HepG2 (cell line): ENCODE data around the gene CHI3L1. TPM values are rescaled to one million over a fixed set of nuclear protein-coding genes. Genes with fewer than 3 reads are reported as not detected.

Experiments used
- ATAC-seq: fragments of 200-7000 bp; cut with Tn5 transposase; 3 replicates; pipeline ENCODE4 v1.9.1; 2020; ENCODE audit warnings: mild to moderate bottlenecking, moderate library complexity
- BruUV-seq: library from RNA; stranded (reverse); fragments of 400-500 nt; replicated peaks from 2 replicates; lab custom pipeline; 2021; lab: Mats Ljungman, UMichigan
- CTCF ChIA-PET: fragments of 300-600 bp; formaldehyde crosslinking; extraction: SDS; loops from one replicate; lab custom pipeline; 2021; ENCODE audit warnings: low total read pairs, inconsistent platforms, low intra/inter-chr PET ratio; lab: Yijun Ruan, JAX
- POLR2A ChIA-PET: fragments of 350-600 bp; sonication (Branson Sonifier 250); formaldehyde crosslinking; loops from one replicate; lab custom pipeline; 2020; ENCODE audit warnings: antibody characterized with exemption, inconsistent platforms; lab: Yijun Ruan, JAX
- DNase-seq: peaks from one replicate; pipeline ENCODE4 v3.0.0-alpha.2; 2015; ENCODE audit warnings: low spot score
- FAIRE-seq: peaks from 3 replicates; lab custom pipeline; 2011; peaks lifted over from hg19 to GRCh38; lab: Jason Lieb, UNC
- H2AFZ ChIP-seq: one replicate; pipeline ENCODE4 v1.6.1; 2011; ENCODE audit warnings: low read length, inconsistent platforms
- H3K27ac ChIP-seq: fragments of 300-600 bp; 3 replicates; pipeline ENCODE4 v1.8.0; 2011; ENCODE audit warnings: mixed run types, mild to moderate bottlenecking, mixed read lengths, low read length, inconsistent platforms; ENCODE audit not compliant: insufficient read depth; ENCODE audit errors: extremely low read length
- H3K27me3 ChIP-seq, 2 experiments: fragments of 200-600 bp in 1 of 2; 2 replicates in 1 of 2; 3 replicates in 1 of 2; pipeline versions ENCODE4 v1.6.0 to v1.8.0; 2011; ENCODE audit warnings: low read length in 2 of 2, mild to moderate bottlenecking in 2 of 2, moderate library complexity in 2 of 2, inconsistent platforms in 1 of 2; ENCODE audit not compliant: insufficient read depth in 2 of 2, control insufficient read depth in 1 of 2
- H3K36me3 ChIP-seq, 2 experiments: fragments of 200-600 bp in 1 of 2; replicated peaks in 1 of 2; 2 replicates in 1 of 2; 3 replicates in 1 of 2; pipeline versions ENCODE4 v1.5.1 to v1.8.0; 2011; ENCODE audit warnings: low read length in 2 of 2, inconsistent platforms in 1 of 2; ENCODE audit not compliant: insufficient read depth in 2 of 2, control insufficient read depth in 1 of 2
- H3K4me1 ChIP-seq: 2 replicates; pipeline ENCODE4 v1.5.1; 2012; ENCODE audit warnings: low read length, inconsistent platforms; ENCODE audit not compliant: insufficient read depth
- H3K4me2 ChIP-seq: 2 replicates; pipeline ENCODE4 v1.6.0; 2011; ENCODE audit warnings: low read depth, low read length, inconsistent platforms
- H3K4me3 ChIP-seq, 3 experiments: fragments of 200-600 bp in 1 of 3; sonication (generic), shearing (Covaris generic) in 1 of 3; replicated peaks in 1 of 3; 2 replicates each; pipeline ENCODE4 v1.5.1; 2011 to 2016; ENCODE audit warnings: low read length in 3 of 3, inconsistent platforms in 2 of 3, low read depth in 2 of 3, mild to moderate bottlenecking in 2 of 3, control low read depth in 1 of 3, mixed read lengths in 1 of 3; ENCODE audit not compliant: insufficient read depth in 1 of 3
- H3K79me2 ChIP-seq: one replicate; pipeline ENCODE4 v1.6.1; 2011; ENCODE audit warnings: low read length, inconsistent platforms; ENCODE audit not compliant: insufficient read depth
- H3K9ac ChIP-seq: 2 replicates; pipeline ENCODE4 v1.6.0; 2011; ENCODE audit warnings: mild to moderate bottlenecking, low read depth, low read length, inconsistent platforms; ENCODE audit not compliant: insufficient read depth
- H3K9me3 ChIP-seq: 2 replicates; pipeline ENCODE4 v1.5.1; 2012; ENCODE audit warnings: mild to moderate bottlenecking, low read length
- H4K20me1 ChIP-seq: 2 replicates; pipeline ENCODE4 v1.6.0; 2011; ENCODE audit warnings: inconsistent platforms, mild to moderate bottlenecking, low read length, moderate library complexity; ENCODE audit not compliant: insufficient read depth
- AGO1 ChIP-seq: fragments of 200-400 bp; formaldehyde crosslinking; IDR thresholded peaks from 2 replicates; pipeline ENCODE4 v1.6.1; 2017; ENCODE audit warnings: mild to moderate bottlenecking, low read depth, low read length, moderate library complexity; ENCODE audit not compliant: poor library complexity, severe bottlenecking
- ATAD3A ChIP-seq: sonication (generic); formaldehyde crosslinking; IDR thresholded peaks from 2 replicates; pipeline ENCODE4 v1.4.0; 2020; ENCODE audit warnings: missing genetic modification reagents
- CENPT ChIP-seq: sonication (generic); formaldehyde crosslinking; IDR thresholded peaks from 2 replicates; pipeline ENCODE4 v1.8.0; 2022; ENCODE audit warnings: low read depth, mild to moderate bottlenecking, moderate library complexity, missing genetic modification reagents
- KDM2A ChIP-seq: sonication (generic); formaldehyde crosslinking; IDR thresholded peaks from 2 replicates; pipeline ENCODE4 v1.4.0; 2020; ENCODE audit warnings: low read depth, missing genetic modification reagents, borderline replicate concordance
- KLF16 ChIP-seq, 2 experiments: sonication (generic) in 1 of 2; formaldehyde crosslinking in 1 of 2; IDR thresholded peaks; 2 replicates each; pipeline versions ENCODE4 v1.6.1 to v1.8.0; 2016 to 2023; ENCODE audit warnings: missing genetic modification reagents in 2 of 2, missing compliant biosample characterization in 1 of 2
- SNAPC5 ChIP-seq: sonication (generic); formaldehyde crosslinking; IDR thresholded peaks from 2 replicates; pipeline ENCODE4 v1.8.1; 2023; ENCODE audit warnings: mild to moderate bottlenecking, missing genetic modification reagents, borderline replicate concordance
- THAP7 ChIP-seq: sonication (generic); formaldehyde crosslinking; IDR thresholded peaks from 2 replicates; pipeline ENCODE4 v1.8.1; 2023; ENCODE audit warnings: mild to moderate bottlenecking, missing genetic modification reagents
- ZBTB49 ChIP-seq: sonication (generic); formaldehyde crosslinking; IDR thresholded peaks from 2 replicates; pipeline ENCODE4 v1.4.0; 2020; ENCODE audit warnings: missing genetic modification reagents, borderline replicate concordance
- ZNF354B ChIP-seq: sonication (generic); formaldehyde crosslinking; IDR thresholded peaks from 2 replicates; pipeline ENCODE4 v1.8.0; 2022; ENCODE audit warnings: mild to moderate bottlenecking, missing genetic modification reagents
- ZNF558 ChIP-seq: sonication (generic); formaldehyde crosslinking; IDR thresholded peaks from 2 replicates; pipeline ENCODE4 v1.9.0; 2022; ENCODE audit warnings: mild to moderate bottlenecking, missing genetic modification reagents, borderline replicate concordance
- ZNF577 ChIP-seq: sonication (generic); formaldehyde crosslinking; IDR thresholded peaks from 2 replicates; pipeline ENCODE4 v1.4.0; 2020; ENCODE audit warnings: mild to moderate bottlenecking, low read depth, missing genetic modification reagents, borderline replicate concordance
- ZNF629 ChIP-seq: sonication (generic); formaldehyde crosslinking; conservative IDR thresholded peaks from 2 replicates; pipeline ENCODE4 v1.5.0; 2020; ENCODE audit warnings: missing genetic modification reagents
- WGBS: methylation state at CpG from one replicate; pipeline ENCODE4 v1.1.6; 2017; ENCODE audit warnings: low lambda C conversion rate; 5-methylcytosine and 5-hydroxymethylcytosine counted together
- in situ Hi-C: cut with HindIII; loops from 2 replicates; pipeline ENCODE4 v1.10.0; 2017; ENCODE audit warnings: low pct_unique_long_range_greater_than_20kb; ENCODE audit not compliant: extremely low pct_ligation_motif_present
- intact Hi-C: fragments of 100-400 bp; cut with micrococcal nuclease; formaldehyde crosslinking; loops from one replicate; pipeline ENCODE4 v1.10.0; 2022; ENCODE audit not compliant: unreplicated experiment
- polyA plus RNA-seq, 8 experiments: library from polyadenylated mRNA; depleted of rRNA in 3 of 8; stranded (reverse) in 7 of 8; unstranded in 1 of 8; fragments of >200 nt; fragmentation: Illumina TruSeq in 4 of 8; extraction: Trizol in 4 of 8; gene quantifications; 2 replicates each; pipeline versions ENCODE4 v1.2.1 to v1.2.3, GENCODE V29; 2011 to 2016; ENCODE audit warnings: low read depth in 4 of 8, missing spikeins in 1 of 8, mixed read lengths in 1 of 8; ENCODE audit not compliant: insufficient read depth in 1 of 8
- total RNA-seq, 5 experiments: library from RNA; depleted of rRNA; stranded (reverse); fragments of >200 nt; fragmentation: Illumina TruSeq; extraction: Trizol; gene quantifications; 2 replicates each; pipeline ENCODE4 v1.2.3, GENCODE V29; 2016; ENCODE audit warnings: low read depth in 1 of 5
- TF ChIP-seq, protein P1 (sequence below): IDR thresholded peaks from 2 replicates; pipeline ENCODE4 v1.6.1; 2016; ENCODE audit warnings: low read depth, control low read depth
- TF ChIP-seq, protein P2 (sequence below): sonication (generic); formaldehyde crosslinking; IDR thresholded peaks from 2 replicates; pipeline ENCODE4 v1.4.0; 2020; ENCODE audit warnings: missing genetic modification reagents

Gene CHI3L1
- total and polyA plus RNA-seq, 2 of the 13 experiments (the other 11 are each of a cell fraction or from before 2014, with no cell fraction given), result 0.09 to 0.13 TPM

DNA sequence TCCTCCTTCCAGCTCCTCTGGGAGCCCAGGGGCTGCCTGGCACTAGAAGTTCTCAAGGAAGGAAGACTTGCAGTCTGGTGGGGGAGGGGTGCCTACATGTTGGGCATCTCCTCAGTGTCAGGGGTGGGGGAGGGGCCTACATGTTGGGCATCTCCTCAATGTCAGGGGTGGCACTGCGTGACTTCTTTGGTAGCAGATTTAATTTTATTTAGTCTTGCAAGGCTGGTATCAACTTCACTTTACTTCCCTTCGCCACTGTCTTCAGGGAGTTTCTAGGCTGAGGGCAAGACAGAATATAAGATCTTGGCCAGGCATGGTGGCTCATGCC is 40.5 kb downstream of the CHI3L1 start (continued):
- TF ChIP-seq THAP7 (CRISPR knock-in tag), result no peak
- no peak for TF ChIP-seq CENPT
- TF ChIP-seq, protein P1, sequence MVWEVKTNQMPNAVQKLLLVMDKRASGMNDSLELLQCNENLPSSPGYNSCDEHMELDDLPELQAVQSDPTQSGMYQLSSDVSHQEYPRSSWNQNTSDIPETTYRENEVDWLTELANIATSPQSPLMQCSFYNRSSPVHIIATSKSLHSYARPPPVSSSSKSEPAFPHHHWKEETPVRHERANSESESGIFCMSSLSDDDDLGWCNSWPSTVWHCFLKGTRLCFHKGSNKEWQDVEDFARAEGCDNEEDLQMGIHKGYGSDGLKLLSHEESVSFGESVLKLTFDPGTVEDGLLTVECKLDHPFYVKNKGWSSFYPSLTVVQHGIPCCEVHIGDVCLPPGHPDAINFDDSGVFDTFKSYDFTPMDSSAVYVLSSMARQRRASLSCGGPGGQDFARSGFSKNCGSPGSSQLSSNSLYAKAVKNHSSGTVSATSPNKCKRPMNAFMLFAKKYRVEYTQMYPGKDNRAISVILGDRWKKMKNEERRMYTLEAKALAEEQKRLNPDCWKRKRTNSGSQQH (CRISPR knock-in tag), result no peak
- no peak for TF ChIP-seq AGO1
- TF ChIP-seq ATAD3A (CRISPR knock-in tag), result no peak

- Histone ChIP-seq H3K27ac (no peak overlapping the region), H4K20me1 (no peaks in the 10 kb centered on the region), H3K4me1 (0 out of 2 replicates have a peak, but pooled peaks cover 6% of the 10 kb centered on the region), H3K36me3 (no peaks in the 10 kb centered on the region), H3K4me2 (no peak overlapping the region), H2AFZ (no peak overlapping the region), H3K4me3 (no peak overlapping the region), H3K79me2 (no peaks in the 10 kb centered on the region), H3K9me3 (no peaks in the 10 kb centered on the region), H3K27me3 (peaks cover 2 to 12% of the 10 kb centered on the region in 2 experiments; a peak in 4 of 5 replicates), H3K9ac (no peak overlapping the region)
- ChIA-PET POLR2A (no interaction called here), CTCF (no interaction called here)
- no peak for ATAC-seq
- in situ Hi-C loops (no loop called here), intact Hi-C loops (no loop called here)
- no peak for FAIRE-seq
- no peak for DNase-seq
- WGBS, result 39% methylated on average over 8 of the region's 13 CpGs
- BruUV-seq, result no TSS peak
- TF ChIP-seq SNAPC5, result no peak
- TF ChIP-seq KDM2A, result no peak
- TF ChIP-seq ZBTB49 (CRISPR knock-in tag), result no peak
- TF ChIP-seq, protein P2, sequence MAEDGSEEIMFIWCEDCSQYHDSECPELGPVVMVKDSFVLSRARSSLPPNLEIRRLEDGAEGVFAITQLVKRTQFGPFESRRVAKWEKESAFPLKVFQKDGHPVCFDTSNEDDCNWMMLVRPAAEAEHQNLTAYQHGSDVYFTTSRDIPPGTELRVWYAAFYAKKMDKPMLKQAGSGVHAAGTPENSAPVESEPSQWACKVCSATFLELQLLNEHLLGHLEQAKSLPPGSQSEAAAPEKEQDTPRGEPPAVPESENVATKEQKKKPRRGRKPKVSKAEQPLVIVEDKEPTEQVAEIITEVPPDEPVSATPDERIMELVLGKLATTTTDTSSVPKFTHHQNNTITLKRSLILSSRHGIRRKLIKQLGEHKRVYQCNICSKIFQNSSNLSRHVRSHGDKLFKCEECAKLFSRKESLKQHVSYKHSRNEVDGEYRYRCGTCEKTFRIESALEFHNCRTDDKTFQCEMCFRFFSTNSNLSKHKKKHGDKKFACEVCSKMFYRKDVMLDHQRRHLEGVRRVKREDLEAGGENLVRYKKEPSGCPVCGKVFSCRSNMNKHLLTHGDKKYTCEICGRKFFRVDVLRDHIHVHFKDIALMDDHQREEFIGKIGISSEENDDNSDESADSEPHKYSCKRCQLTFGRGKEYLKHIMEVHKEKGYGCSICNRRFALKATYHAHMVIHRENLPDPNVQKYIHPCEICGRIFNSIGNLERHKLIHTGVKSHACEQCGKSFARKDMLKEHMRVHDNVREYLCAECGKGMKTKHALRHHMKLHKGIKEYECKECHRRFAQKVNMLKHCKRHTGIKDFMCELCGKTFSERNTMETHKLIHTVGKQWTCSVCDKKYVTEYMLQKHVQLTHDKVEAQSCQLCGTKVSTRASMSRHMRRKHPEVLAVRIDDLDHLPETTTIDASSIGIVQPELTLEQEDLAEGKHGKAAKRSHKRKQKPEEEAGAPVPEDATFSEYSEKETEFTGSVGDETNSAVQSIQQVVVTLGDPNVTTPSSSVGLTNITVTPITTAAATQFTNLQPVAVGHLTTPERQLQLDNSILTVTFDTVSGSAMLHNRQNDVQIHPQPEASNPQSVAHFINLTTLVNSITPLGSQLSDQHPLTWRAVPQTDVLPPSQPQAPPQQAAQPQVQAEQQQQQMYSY (CRISPR knock-in tag), result no peak
- no peak for TF ChIP-seq ZNF577 (CRISPR knock-in tag)
- TF ChIP-seq ZNF558 (CRISPR knock-in tag), result no peak
- no peak for TF ChIP-seq ZNF629 (CRISPR knock-in tag)
- no peak for TF ChIP-seq ZNF354B (CRISPR knock-in tag)
- no peak for TF ChIP-seq KLF16 (CRISPR knock-in tag; IDR thresholded peaks at IDR 0.05)
Measured at GRCh38 chr1:203145321-203146041, 41.0 kb downstream of the CHI3L1 start.
